Muscle of leg (tissue), 11 donors: Measurements from ENCODE around the gene PHOSPHO2. TPM values are rescaled to one million over a fixed set of nuclear protein-coding genes. Genes with fewer than 3 reads are reported as not detected.

Experiments used
- DNase-seq: peaks from one replicate; pipeline ENCODE4 v3.0.0; 2013
- H3K27ac ChIP-seq: one replicate; pipeline ENCODE4 v1.5.1; 2013; ENCODE audit warnings: mild to moderate bottlenecking, low read length, control low read depth
- H3K27me3 ChIP-seq: one replicate; pipeline ENCODE4 v1.6.1; 2013; ENCODE audit warnings: low read length; ENCODE audit not compliant: control insufficient read depth, insufficient read depth
- H3K36me3 ChIP-seq: one replicate; pipeline ENCODE4 v1.6.1; 2013; ENCODE audit warnings: low read length; ENCODE audit not compliant: control insufficient read depth, insufficient read depth
- H3K4me1 ChIP-seq: one replicate; pipeline ENCODE4 v1.6.1; 2013; ENCODE audit warnings: low read length; ENCODE audit not compliant: control insufficient read depth, insufficient read depth
- H3K4me3 ChIP-seq: one replicate; pipeline ENCODE4 v1.5.1; 2013; ENCODE audit warnings: low read length, control low read depth
- H3K9me3 ChIP-seq: replicated peaks from 2 replicates; pipeline ENCODE4 v1.6.1; 2013; ENCODE audit warnings: low read depth, low read length; ENCODE audit not compliant: control insufficient read depth
- WGBS: methylation state at CpG from one replicate; pipeline ENCODE4 v1.1.5; 2013; ENCODE audit warnings: missing lambda C conversion rate; ENCODE audit not compliant: insufficient coverage; 5-methylcytosine and 5-hydroxymethylcytosine counted together
- polyA plus RNA-seq, 8 donors: library from polyadenylated mRNA; unstranded; fragments of 120-200 nt; gene quantifications; one replicate each; pipeline versions ENCODE4 v1.2.1 to v1.2.3, GENCODE V29; 2013; ENCODE audit warnings: inconsistent platforms in 1 of 8, low replicate concordance in 1 of 8; ENCODE audit not compliant: insufficient read length in 8 of 8, insufficient read depth in 1 of 8
- total RNA-seq: library from RNA; stranded (reverse); fragments of 120-200 nt; gene quantifications from one replicate; pipeline ENCODE4 v1.2.4, GENCODE V29; 2013

Gene PHOSPHO2
- total and polyA plus RNA-seq, 9 donors = 2.7 to 8.2 (median 4.4) TPM

DNA sequence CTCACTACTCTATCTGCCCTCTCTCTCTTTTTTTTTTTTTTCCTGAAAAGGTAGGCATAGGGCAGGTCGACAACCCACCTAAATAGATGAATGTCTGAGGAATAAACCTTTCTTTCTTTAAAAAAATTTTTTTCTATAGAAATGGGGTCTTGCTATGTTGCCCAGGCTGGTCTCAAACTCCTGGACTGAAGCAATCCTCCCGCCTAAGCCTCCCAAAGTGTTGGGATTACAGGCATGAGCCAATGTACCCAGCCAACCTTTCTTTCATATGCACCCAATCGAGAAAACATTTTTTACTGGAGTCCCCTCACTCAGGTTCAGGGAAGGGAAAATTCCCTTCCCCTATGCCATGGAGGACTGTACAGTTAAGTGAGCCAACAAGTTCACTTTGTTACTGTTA, 31.0 kb upstream of the PHOSPHO2 start:
- H3K36me3 ChIP-seq = no peaks in the 10 kb centered on the region
- H3K4me3 ChIP-seq = no peak overlapping the region
- no peaks in the 10 kb centered on the region for H3K4me1 ChIP-seq
- DNase-seq = no peak
- H3K27ac ChIP-seq = no peak overlapping the region
- no peaks in the 10 kb centered on the region for H3K27me3 ChIP-seq
- no peaks in the 10 kb centered on the region for H3K9me3 ChIP-seq
- 100% methylated on average over 1 of the region's 3 CpGs for WGBS

DNA sequence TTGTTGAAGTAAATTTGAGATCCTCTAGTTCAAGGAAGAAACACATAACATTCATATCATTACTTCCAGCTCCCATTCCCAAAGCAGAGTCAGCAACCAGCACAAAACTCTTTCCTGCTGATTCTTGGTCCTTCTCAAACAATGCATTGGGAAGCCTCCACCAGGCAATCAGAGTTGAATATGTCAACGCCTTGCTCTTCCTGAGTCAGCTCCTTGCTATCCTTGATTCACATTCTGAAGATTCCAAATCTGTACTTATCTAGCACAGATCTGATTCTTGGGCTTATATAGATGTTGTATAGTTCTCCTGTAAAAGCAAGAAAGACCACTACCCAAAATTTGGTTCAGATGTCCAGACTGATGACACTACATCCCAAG, 29.7 kb upstream of the PHOSPHO2 start:
- Histone ChIP-seq H3K4me1 (no peaks in the 10 kb centered on the region), H3K9me3 (no peaks in the 10 kb centered on the region), H3K27ac (no peak overlapping the region), H3K4me3 (no peak overlapping the region), H3K36me3 (no peaks in the 10 kb centered on the region), H3K27me3 (no peaks in the 10 kb centered on the region)
- WGBS = no CpG with 5 or more reads among the region's 1 CpG
- no peak for DNase-seq

DNA sequence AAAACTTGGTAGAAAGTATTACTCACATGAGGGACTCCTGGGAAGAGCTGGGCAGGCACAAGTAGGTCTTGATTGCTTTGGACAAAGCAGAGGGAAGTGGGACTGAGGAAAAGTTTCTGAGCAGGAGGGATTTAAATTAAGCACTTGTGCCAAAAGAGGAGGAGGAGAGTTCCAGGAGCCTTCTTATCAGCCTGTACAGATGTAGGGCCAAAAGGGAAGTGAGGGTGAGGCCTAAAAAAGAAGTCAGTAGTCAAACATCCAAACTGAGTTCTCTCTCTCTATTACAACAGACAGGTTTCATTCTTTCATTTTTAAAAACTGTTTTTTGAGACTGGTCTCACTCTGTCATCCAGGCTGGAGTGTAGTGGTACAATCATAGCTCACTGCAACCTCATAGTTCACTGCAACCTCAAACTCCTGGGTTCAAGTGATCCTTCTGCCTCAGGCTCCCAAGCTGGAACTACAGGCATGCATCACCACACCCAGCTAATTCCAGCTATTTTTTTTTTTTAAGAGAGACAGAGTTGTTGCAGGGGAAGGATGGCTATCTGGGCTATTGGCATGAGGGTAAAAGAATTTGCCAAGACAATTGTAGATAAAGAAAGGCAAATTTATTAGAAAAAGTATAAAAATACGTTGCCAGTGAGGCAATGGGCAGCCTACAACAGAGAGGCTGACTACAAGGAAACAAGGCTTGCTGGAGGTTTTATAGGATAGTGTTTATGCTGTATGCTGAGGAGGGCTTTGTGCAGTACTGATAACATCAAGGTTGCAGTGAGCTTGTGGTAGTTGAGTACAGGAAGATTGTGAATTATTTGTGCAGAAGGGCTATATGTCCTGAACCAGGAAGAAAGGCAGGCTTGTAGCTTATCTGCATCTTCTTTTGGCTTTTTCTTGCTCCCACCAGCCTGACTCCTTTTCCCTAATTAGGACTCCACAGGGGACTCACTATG, 29.0 kb upstream of the PHOSPHO2 start:
- Histone ChIP-seq H3K36me3 (no peaks in the 10 kb centered on the region), H3K4me1 (no peaks in the 10 kb centered on the region), H3K9me3 (no peaks in the 10 kb centered on the region), H3K4me3 (no peak overlapping the region), H3K27me3 (no peaks in the 10 kb centered on the region), H3K27ac (no peak overlapping the region)
- 63% methylated on average over 1 of the region's 1 CpG for WGBS
- no peak for DNase-seq

GRCh38 chr2:169667583-169667982, 26.7 kb upstream of the PHOSPHO2 start:
- peak; percentile 19 for DNase-seq
- H3K4me3 ChIP-seq = no peak overlapping the region
- H3K27ac ChIP-seq = no peak overlapping the region
- WGBS = no CpG with 5 or more reads among the region's 2 CpGs
- no peaks in the 10 kb centered on the region for H3K4me1 ChIP-seq
- H3K9me3 ChIP-seq = no peaks in the 10 kb centered on the region
- no peaks in the 10 kb centered on the region for H3K36me3 ChIP-seq
- no peaks in the 10 kb centered on the region for H3K27me3 ChIP-seq

DNA sequence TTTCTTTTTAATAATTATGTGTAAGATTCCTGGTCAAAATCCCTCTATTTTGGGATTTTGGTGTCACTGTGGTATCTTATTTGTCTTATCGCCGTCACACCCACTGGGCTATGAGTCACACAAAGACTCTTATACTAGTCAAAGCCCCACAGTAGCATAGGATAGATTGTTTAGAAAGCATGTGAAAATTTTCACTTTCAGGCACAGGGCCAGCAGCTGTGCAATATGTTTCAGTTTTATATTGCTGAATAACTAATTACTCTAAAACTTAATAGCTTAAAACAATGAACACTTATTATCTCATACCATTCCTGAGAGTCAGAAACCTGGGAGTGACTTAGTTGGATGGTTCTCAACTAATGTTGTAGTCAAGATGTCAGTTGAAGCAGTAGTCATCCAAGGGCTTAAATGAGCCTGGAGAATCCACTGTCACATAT, 24.0 kb upstream of the PHOSPHO2 start:
- no peak for DNase-seq
- Histone ChIP-seq H3K27me3 (no peaks in the 10 kb centered on the region), H3K4me1 (no peaks in the 10 kb centered on the region), H3K27ac (no peak overlapping the region), H3K9me3 (no peaks in the 10 kb centered on the region), H3K4me3 (no peak overlapping the region), H3K36me3 (no peaks in the 10 kb centered on the region)
- no CpG with 5 or more reads among the region's 2 CpGs for WGBS

- Histone ChIP-seq H3K9me3 (no peaks in the 10 kb centered on the region), H3K27ac (no peak overlapping the region), H3K4me1 (no peaks in the 10 kb centered on the region), H3K27me3 (no peaks in the 10 kb centered on the region), H3K4me3 (no peak overlapping the region), H3K36me3 (no peaks in the 10 kb centered on the region)
- WGBS = 100% methylated on average over 2 of the region's 4 CpGs
- DNase-seq = no peak
These were observed 23.3 kb upstream of the PHOSPHO2 start for GRCh38 chr2:169670937-169671336.

- no peaks in the 10 kb centered on the region for H3K4me1 ChIP-seq
- no peaks in the 10 kb centered on the region for H3K27me3 ChIP-seq
- H3K27ac ChIP-seq = no peak overlapping the region
- H3K4me3 ChIP-seq = no peak overlapping the region
- no peak for DNase-seq
- WGBS = 62% methylated on average over 5 of the region's 6 CpGs
- no peaks in the 10 kb centered on the region for H3K36me3 ChIP-seq
- no peaks in the 10 kb centered on the region for H3K9me3 ChIP-seq
These were observed 21.9 kb upstream of the PHOSPHO2 start for GRCh38 chr2:169672406-169672805.

DNA sequence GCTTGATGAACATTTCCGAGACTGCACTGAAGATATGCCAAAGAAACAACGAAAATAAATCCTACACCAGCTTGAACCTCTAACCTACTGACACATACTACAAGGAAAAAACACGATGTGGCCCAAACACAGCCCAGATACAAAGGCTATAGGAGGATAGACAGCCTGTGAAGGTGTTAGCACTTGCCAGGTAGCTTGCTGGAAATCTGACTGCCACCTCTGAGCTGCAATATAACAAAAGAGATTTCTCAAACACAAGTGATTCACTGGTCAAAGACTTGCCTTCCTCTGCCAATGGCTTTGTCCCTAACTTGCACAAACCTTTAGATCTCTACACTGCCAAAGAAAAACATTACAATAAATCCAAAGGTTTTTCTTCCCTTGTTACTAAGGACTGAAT, 21.2 kb upstream of the PHOSPHO2 start:
- Histone ChIP-seq H3K4me1 (no peaks in the 10 kb centered on the region), H3K27me3 (no peaks in the 10 kb centered on the region), H3K36me3 (no peaks in the 10 kb centered on the region), H3K27ac (no peak overlapping the region), H3K9me3 (no peaks in the 10 kb centered on the region), H3K4me3 (no peak overlapping the region)
- no CpG with 5 or more reads among the region's 3 CpGs for WGBS
- DNase-seq = no peak

- Histone ChIP-seq H3K27ac (no peak overlapping the region), H3K9me3 (no peaks in the 10 kb centered on the region), H3K27me3 (no peaks in the 10 kb centered on the region), H3K4me3 (no peak overlapping the region), H3K4me1 (no peaks in the 10 kb centered on the region), H3K36me3 (no peaks in the 10 kb centered on the region)
- 83% methylated on average over 1 of the region's 2 CpGs for WGBS
- no peak for DNase-seq
These were observed 20.3 kb upstream of the PHOSPHO2 start for GRCh38 chr2:169673921-169674320.

DNA sequence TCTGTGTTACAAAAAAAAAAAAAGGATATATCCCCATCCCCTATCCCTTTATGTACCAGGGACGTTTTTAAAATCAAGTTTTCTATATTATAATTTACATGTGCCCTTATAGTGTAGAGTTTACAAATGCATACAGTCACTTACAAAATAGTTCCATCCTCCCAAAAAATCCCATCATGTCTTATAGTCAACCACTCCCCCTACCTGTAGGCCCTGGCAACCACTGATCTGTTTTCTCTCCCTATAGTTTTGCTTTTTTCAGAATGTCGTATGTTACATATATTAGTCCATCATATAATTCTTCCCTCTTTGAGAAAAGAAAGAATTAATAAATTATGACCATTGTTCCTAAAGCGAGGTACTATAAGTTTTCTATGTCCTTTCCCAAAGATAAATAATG, 17.9 kb upstream of the PHOSPHO2 start:
- Histone ChIP-seq H3K9me3 (no peaks in the 10 kb centered on the region), H3K36me3 (no peaks in the 10 kb centered on the region), H3K27me3 (no peaks in the 10 kb centered on the region), H3K27ac (no peak overlapping the region), H3K4me3 (no peak overlapping the region), H3K4me1 (no peaks in the 10 kb centered on the region)
- WGBS = no CpG with 5 or more reads among the region's 3 CpGs
- DNase-seq = no peak
